Islet of Langerhans (tissue), 1 donor: Measurements from ENCODE around the gene PEAK3.

ENCODE experiments used
- FAIRE-seq: peaks from one replicate; lab custom pipeline; 2011; peaks lifted over from hg19 to GRCh38; lab: Jason Lieb, UNC

Gene PEAK3

GRCh38 chr19:2236314-2237050 lies 45.5 kb downstream of the PEAK3 start, which contains the start of the genes PLEKHJ1 and SF3A2:
Gene PLEKHJ1 (minus strand): TSS chr19:2236329. CDS start chr19:2236248, 81 bp downstream.
Gene SF3A2 (plus strand): TSS chr19:2236824. CDS start chr19:2243419, 6,595 bp downstream.
- peak; percentile 75 for FAIRE-seq

GRCh38 chr19:2236064-2236313 lies 46.0 kb downstream of the PEAK3 start:
- FAIRE-seq = no peak

GRCh38 chr19:2235381-2236063 lies 46.5 kb downstream of the PEAK3 start:
- no peak for FAIRE-seq

- no peak for FAIRE-seq
These were observed 47.0 kb downstream of the PEAK3 start for GRCh38 chr19:2234996-2235380.

- no peak for FAIRE-seq
These were observed 48.2 kb downstream of the PEAK3 start for GRCh38 chr19:2233601-2234280.

- no peak for FAIRE-seq
These were observed 49.5 kb downstream of the PEAK3 start for GRCh38 chr19:2232286-2233151.

GRCh38 chr19:2231621-2232221 lies 50.3 kb downstream of the PEAK3 start:
- FAIRE-seq = no peak

GRCh38 chr19:2230807-2231533 lies 51.0 kb downstream of the PEAK3 start:
- no peak for FAIRE-seq

- no peak for FAIRE-seq
These were observed 51.9 kb downstream of the PEAK3 start for GRCh38 chr19:2230033-2230531.

GRCh38 chr19:2229103-2230032 lies 52.6 kb downstream of the PEAK3 start:
- FAIRE-seq = no peak

- FAIRE-seq = no peak
These were observed 53.6 kb downstream of the PEAK3 start for GRCh38 chr19:2228157-2229030.

- no peak for FAIRE-seq
These were observed 54.4 kb downstream of the PEAK3 start for GRCh38 chr19:2227415-2228156.

GRCh38 chr19:2226840-2227360 lies 55.1 kb downstream of the PEAK3 start:
- FAIRE-seq = no peak

- no peak for FAIRE-seq
These were observed 55.7 kb downstream of the PEAK3 start for GRCh38 chr19:2226051-2226839.

GRCh38 chr19:2225415-2226050 lies 56.4 kb downstream of the PEAK3 start:
- no peak for FAIRE-seq

- no peak for FAIRE-seq
These were observed 57.1 kb downstream of the PEAK3 start for GRCh38 chr19:2224754-2225349.
